HG03460 (cell line): ENCODE measurements around the gene LSM14A.
"Not testable (repeated sequence)": the region's sequence is repeated elsewhere in the genome, so short reads cannot be mapped to it uniquely, and the experiment has no call there.

Experiments
- ATAC-seq: cut with Tn5 transposase; IDR thresholded peaks from one replicate; pipeline ENCODE4 v1.9.1; 2021; ENCODE audit not compliant: unreplicated experiment

Gene LSM14A

DNA sequence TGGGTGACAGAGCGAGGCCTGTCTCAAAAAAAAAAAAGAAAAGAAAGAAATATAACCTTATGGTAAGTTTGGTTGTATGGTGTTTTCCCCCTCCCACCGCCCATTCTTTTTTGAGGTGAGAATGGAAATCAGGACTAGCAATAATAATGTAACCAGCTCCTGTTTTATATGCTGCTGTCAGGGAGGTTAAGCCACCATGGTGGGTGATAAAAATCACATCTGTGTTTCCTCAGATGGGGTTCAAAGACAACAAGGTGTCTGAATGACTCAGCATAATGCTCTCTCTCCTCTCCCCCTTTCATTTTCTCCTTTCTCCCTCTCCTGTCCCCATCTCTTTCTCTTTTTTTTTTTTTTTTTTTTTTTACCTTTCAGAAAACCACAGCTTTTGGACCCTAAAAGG is 53.7 kb downstream of the LSM14A start:
- no peak for ATAC-seq

DNA sequence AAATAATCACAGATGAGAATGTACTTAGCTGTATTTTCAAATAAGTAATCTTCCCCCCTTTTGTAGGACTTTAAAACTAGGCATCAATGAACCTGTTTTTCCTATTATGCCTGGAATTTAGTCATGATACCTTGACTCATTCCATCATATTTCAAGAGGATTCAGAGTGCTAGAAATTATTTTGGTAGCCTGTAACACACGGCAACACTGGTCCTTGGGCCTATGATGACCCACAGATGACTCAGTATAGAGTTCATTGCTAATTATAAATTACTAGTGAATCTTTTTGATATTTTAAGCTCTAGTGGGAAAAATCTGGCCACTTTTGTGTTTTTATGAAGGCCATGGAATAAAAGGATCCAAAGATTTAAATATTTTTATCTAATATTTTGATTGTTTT is 56.0 kb downstream of the LSM14A start:
- ATAC-seq, result no peak

DNA sequence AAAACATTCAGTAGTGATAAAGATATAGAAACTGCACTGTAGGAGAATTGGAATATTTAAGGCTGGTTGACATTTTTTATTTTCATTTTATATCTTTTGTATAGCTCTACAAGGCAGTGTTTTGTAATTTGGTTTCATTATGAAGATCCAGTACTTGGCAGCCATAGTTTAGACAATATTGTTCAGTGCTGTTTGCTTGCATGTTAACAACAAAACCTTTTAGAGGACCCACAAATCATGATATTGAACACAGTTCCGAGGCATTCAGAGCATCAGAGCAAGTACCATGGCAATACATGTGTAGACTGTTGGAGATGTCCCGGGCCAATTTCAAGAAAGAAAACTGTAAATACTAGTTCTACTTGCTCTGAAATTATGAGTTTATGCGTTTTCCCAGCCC is 56.5 kb downstream of the LSM14A start:
- no peak for ATAC-seq

DNA sequence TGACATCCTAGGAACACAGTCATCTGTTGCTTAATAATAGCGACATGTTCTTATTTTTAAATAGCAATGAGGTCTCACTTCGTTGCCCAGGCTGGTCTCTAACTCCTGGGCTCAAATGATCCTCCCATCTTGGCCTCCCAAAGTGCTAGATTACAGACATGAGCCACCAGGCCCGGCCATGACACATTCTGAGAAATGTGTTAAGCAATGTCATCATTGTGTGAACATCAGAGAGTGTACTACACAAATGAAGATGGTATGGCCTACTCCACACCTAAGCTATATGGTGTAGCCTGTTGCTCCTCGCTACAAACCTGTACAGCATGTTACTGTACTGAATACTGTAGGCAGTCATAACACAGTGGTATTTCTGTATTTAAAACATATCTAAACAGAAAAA is 57.4 kb downstream of the LSM14A start:
- ATAC-seq, result no peak

DNA sequence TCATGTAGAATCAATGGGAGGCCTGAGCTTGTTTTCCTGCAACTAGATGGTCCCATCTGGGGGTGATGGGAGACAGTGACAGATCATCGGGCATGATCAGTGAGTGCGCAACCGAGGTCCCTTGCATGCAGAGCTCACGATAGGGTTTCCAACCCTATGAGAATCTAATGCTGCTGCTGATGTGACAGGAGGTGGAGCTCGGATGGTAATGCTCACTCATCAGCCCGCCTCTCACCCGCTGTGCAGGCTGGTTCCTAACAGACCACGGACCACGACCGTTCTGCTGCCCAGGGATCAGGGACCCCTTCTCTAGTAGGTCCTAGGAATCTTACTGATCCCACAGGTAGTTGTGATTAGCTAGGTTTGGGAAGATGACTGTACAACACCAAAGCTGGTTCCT is 58.5 kb downstream of the LSM14A start:
- ATAC-seq, result no peak

DNA sequence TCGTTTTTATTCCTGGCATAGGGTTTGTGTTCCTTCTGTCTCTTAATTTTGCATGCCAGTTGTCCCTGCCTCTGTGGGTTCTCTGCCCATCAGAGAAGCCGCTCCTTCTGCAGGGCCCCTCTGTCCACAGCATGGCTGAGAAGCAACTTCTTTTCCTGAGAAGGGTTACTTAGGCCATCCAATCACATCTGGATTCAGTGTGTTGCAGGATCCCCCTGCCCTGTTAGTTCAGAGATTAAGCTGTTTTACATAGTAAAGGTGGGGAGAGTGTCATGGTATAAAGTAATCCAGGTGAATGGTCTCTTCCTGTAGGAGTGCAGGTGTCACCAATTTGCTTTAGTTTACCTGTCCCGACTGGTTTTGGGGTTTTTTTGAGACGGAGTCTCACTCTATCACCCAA is 59.1 kb downstream of the LSM14A start:
- ATAC-seq, result no peak

DNA sequence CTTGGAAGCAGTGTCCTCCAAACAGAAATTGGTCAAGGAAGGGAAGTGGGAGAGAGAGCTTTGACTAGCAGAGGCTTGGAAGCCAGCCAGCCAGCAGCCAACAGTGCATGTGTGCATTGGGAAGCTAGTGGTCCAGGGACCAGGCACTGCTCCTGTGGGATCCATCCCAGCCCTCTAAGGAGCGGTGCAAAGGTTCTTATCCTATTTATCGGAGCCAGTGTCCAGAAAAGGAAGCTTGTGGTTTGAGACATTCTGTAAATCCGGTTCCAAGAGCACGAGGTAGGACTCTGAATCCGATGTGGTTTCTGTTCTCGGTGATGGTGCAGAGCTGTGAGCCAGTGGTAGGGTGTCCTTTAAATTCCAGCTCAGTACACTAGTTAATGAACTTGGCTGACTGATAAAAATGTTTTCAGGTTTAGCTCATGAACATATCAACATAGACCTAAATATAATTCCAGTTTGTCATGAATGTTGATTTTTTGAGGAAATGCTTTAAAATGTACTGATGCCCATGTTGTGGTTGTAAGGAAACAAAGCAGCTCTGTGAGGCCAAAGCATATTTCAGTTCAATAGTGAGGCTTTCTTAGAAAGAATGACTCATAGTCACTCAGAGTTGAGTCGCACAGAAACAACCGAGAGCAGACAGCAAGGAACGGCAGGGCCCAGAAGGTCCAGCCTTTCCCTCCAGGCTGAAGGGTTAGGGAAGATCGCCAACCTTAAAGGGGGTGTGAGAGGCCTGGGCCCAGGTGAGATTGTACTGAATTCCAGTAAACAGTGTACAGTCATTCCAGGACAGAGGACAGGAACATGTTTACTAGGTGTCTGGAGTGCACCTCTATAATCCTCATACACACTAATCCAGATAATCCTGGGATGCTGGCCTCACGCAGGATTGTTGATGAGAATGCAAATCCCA is 60.5 kb downstream of the LSM14A start:
- ATAC-seq, result peak; percentile 61

DNA sequence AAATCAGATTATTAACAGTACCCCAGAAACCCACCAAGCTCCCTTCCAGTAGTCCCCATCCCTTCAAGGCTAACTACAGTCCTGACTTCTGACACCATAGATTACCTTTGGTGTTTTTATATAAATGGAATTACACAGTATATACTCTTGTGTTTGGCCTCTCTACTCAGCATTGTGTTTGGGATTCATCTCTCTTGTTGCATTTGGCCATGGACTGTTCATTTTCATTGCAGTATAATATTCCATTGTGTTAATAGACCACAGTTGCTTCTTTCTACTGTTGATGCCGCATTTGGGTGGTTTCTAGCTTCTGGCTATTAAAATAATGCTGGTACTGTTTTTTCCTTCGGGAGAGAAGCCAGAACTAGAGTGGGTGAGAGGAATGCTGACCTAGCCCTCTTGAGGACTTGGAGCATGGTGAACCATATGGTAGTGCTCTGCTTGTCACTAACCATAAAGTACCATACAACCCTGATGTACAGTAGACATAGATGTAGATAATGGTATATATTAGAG is 63.2 kb downstream of the LSM14A start:
- ATAC-seq, result no peak

DNA sequence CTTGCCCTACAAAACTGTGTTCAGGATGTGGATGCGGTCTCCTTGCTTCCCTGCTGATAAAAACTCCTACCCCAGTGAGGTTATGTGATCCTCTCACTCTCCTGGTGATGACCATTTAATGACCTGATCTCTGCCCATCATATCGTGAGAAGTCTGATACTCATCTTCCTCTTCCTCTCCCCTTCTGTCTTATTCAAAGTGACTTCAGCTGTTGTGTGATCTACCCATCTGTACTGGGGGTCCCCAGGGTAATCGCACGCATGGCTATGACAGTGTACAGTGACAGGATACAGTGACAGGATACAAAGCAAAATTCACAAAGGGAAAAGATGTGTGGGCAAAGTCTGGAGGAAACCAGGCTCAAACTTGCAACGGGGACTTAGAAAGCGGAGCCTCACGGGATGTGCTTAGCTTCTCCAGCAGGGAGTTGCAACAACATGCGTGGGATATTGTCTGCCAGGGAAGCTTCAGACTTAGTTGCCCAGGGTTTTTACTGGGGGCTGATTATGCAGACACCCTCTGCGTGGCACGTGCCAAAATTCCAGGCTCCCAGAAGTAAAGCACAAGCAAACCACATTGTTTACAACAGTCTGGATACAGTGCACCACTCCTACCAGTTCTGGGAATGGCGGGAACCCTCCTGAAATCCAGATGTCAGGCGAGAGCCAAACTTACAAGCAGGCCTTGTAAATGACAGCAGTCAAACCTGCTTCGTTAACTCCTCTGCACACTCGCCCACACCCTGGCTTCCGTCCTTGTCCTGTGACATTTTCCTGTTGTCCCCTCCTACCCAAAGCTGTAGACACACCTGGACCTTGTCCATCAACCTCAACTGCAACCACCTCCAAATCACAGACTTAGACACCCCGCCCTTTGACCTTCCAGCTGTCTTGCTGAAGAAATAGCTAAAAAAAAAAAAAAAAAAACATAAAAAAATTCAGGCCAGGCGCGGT is 64.0 kb downstream of the LSM14A start:
- no peak for ATAC-seq

DNA sequence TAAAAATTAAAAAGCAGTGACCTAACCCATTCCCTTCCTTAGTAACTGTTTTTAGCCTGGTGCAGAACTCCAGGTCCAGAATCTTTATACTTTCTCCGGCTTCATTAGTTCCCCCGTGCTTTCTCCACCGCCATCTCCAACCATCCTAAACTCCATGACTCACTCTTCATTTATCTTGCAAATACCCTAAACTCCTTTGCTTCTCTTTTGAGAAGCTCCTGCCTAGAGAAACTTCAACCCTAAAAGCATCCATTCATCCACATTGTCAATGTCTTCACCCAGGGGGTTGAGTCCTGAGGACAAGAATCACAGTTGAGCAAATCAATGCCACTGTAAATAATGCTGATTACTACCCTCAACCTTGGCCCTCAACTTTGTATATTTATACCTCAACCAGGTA is 65.0 kb downstream of the LSM14A start:
- no peak for ATAC-seq

DNA sequence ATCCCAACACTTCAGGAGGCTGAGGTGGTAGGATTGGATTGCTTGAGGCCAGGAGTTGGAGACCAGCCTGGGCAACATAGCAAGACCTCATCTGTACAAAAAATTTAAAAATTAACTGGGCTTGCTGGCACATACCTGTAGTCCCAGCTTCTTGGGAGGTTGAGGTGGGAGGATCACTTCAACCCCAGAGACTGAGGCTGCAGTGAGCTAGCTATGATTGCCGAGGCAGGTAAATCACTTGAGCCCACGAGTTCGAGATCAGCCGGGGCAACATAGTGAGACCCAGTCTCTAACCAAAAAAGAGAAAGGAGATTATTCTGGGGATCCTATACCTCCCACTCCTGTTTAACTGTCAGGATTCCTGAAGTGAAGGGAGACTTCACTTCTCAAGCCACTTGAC is 65.6 kb downstream of the LSM14A start:
- ATAC-seq, result no peak

DNA sequence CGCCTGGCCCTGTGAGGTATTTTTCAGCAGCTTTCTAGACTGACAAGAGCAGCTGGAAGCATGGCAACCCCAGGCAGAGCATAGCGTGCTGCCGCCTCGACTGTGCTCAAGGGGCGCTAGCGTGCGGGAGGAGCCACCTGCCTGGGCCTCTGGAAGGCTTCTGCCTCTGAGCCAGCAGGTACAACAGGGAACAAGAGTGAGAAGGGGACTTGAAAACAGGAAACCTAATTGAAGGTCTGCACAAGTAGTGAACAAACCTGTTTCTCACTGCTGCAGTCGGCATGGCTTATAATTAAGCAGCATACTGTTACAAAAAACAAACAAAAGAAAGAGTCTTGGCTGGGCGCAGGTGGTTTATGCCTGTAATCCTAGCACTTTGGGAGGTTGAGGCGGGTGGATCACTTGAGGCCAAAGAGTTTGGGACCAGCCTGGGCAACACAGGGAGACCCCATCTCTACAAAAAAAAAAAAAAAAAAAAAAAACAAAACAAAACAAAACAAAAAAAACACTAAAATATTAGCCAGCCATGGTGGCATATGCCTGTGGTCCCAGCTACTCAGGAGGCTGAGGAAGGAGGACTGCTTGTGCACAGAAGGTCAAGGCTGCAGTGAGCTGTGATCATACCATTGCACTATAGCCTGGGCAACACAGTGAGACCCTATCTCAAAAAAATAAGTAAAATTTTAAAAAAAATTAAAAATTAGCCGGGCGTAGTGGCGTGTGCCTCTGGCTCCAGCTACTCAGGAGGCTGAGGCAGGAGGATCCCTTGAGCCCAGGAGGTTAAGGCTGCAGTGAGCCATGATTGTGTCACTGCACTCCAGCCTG is 69.4 kb downstream of the LSM14A start:
- no peak for ATAC-seq

DNA sequence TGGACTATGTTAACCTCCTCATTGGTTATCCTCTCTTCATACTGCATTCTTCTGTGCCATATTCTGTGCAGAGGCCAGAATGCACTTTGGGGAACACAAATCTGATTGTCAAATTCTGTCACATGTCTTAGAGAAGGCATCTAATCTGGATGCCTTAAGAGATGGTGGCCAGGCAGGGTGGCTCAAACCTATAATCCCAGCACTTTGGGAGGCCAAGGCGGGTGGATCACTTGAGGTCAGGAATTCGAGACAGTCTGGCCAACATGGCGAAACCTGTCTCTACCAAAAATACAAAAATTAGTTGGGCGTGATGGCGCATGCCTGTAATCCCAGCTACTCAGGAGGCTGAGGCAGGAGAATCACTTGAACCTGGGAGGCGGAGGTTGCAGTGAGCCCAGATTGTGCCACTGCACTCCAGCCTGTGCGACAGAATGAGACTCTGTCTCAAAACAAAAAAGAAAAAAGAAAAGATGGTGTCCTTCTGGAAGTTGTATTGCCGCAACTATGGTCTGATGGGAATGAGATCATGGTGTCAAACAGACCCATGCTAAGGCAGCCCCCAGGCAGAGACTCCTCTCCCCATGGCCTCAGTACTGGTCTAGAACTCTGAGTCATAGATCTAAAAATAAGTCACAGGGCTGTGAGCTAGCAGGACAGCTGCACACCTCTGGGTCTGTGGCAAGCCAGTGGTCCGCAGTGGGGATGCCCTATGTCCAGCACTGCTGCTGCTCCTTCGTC is 71.0 kb downstream of the LSM14A start:
- ATAC-seq, result not testable (repeated sequence)

DNA sequence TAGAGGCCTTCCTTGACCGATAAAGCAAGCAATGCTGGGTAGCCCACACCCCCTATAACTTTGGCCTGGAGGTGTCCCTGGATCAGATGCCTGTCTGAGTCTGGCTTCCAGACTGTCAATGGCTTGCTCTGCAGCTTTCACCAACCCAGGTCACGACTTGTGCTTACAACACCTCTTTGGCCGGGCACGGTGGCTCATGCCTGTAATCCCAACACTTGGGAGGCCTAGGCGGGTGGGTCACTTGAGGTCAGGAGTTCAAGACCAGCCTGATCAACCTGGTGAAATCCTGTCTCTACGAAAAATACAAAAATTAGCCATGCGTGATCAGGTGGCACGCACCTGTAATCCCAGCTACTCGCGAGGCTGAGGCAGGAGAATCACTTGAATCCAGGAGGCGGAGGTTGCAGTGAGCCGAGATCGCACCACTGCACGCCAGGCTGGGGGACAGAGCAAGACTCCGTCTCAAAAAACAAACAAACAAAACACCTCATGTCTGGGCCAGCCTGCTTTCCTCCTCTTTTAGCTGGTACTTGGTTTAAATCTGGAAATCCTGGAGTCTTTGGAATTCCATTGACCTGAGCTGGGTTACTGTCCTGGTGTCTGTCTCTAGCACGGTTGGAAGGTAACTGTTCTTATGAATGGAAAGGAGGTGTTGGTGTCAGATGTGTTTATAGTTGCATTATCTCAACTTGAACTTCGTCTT is 71.7 kb downstream of the LSM14A start:
- no peak for ATAC-seq

DNA sequence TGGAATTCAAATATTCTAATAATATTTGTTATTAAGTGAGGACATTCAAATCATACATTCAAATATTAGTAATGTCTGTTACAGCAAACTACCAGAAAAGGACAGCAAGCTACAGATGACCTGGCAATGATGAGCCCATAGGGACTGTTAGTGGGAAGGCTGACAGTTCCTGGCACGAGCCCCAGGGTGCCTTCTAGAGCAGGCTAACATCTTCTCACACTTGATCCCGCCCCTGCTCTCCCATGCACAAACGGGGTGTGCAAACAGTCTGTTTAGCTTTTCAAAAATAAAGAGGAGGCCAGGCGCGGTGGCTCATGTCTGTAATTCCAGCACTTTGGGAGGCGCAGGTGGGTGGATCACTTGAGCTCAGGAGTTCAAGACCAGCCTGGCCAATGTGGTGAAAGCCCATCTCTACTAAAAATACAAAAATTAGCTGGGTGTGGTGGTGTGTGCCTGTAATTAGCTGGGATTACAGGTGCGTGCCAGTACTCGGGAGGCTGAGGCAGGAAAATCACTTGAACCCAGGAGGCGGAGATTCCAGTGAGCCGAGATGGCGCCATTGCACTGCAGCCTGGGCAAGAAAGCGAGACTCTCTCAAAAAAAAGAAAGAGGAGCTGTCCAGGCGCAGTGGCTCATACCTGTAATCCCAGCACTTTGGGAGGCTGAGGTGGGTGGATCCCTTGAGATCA is 72.5 kb downstream of the LSM14A start:
- ATAC-seq, result no peak

DNA sequence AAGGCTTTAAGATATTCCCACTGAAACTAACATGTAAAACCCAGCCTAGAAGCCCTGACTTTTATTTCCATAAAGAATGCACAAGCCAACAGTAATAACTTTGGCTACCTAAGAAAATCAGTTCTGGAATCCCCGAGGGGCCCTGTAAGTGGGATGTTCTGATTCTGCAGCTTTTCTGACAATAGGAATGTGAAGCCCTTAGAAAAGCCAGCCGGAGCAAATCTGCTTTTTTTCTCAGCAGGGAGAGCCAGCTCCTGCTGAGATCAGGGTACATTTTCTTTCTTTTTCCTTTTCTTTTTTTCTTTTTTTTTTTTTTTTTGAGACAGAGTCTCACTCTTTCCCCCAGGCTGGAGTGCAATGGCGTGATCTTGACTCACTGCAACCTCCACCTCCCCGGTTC is 74.0 kb downstream of the LSM14A start:
- no peak for ATAC-seq

DNA sequence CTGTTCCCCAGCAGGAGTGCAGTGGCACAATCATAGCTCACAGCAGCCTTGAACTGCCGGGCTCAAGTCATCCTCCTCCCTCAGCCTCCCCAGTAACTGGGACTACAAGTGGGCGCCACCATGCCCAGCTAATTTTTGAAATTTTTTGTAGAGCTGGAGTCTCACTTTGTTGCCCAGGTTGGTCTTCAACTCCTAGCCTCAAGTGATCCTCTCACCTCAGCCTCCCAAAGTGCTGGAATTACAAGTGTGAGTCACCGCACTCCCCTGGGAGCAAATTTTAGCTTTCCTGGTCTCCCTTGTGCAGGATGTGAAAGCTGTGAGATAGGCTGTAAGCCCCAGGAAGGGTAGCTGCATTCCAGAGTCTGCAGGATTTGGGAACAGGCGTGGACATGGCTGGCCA is 76.6 kb downstream of the LSM14A start:
- ATAC-seq, result no peak

DNA sequence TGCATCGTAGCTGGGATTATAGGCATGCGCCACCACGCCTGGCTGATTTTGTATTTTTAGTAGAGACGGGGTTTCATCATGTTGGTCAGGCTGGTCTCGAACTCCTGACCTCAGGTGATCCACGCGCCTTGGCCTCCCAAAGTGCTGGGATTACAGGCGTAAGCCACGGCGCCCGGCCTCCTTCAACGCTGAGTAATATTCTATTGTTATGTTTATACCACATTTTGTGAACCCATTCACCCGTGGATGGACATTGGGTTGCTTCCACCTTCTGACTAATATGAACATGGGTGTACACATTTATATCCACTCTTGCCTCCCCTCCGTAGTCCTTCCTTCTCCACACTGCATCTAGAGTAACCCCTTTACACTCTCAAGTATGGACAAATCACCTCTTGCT is 80.9 kb downstream of the LSM14A start:
- ATAC-seq, result not testable (repeated sequence)

DNA sequence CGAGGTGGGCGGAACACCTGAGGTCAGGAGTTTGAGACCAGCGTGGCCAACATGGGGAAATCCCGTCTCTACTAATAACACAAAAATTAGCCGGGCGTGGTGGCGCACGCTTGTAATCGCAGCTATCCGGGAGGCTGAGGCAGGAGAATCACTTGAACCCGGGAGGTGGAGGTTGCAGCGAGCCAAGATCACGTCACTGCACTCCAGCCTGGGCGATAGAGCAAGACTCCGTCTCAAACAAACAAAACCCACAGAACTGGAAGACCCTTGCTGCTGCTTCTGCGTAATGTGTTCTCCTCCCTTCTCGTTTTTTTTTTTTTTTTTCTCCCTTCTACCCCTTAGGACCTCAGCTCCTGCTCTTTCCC is 81.4 kb downstream of the LSM14A start:
- ATAC-seq, result not testable (repeated sequence)
